HL-60 (cell line): Measurements from ENCODE around the gene SIRPD.

Experiments
- DNase-seq, 2 experiments: peaks; one replicate each; pipeline ENCODE4 v3.0.0-alpha.2; 2010 to 2020; ENCODE audit warnings: low read depth in 1 of 2, low spot score in 1 of 2
- H3K27ac ChIP-seq: fragments of 250-450 bp; sonication (Bioruptor Pico); replicated peaks from 2 replicates; pipeline ENCODE4 v1.5.1; 2020; ENCODE audit warnings: mild to moderate bottlenecking, moderate library complexity
- H3K27me3 ChIP-seq: fragments of 250-450 bp; sonication (Bioruptor Pico); 2 replicates; pipeline ENCODE4 v1.5.1; 2021; ENCODE audit warnings: mild to moderate bottlenecking, moderate library complexity; ENCODE audit not compliant: insufficient read depth, poor library complexity, severe bottlenecking
- H3K4me3 ChIP-seq: replicated peaks from 2 replicates; pipeline ENCODE4 v1.5.1; 2011; ENCODE audit warnings: mild to moderate bottlenecking, control low read depth, low read length; ENCODE audit not compliant: insufficient read depth
- CTCF ChIP-seq: IDR thresholded peaks from one replicate; pipeline ENCODE4 v1.5.1; 2011; ENCODE audit warnings: low read length, control low read depth, inconsistent platforms; ENCODE audit not compliant: insufficient read depth
- GABPA ChIP-seq: IDR thresholded peaks from 2 replicates; pipeline ENCODE4 v1.6.1; 2012; ENCODE audit warnings: low read depth
- POLR2AphosphoS5 ChIP-seq: IDR thresholded peaks from 2 replicates; pipeline ENCODE4 v1.6.1; 2012; ENCODE audit warnings: low read depth
- REST ChIP-seq: IDR thresholded peaks from 2 replicates; pipeline ENCODE4 v1.6.1; 2012; ENCODE audit warnings: low read depth; ENCODE audit not compliant: insufficient replicate concordance
- SPI1 ChIP-seq: IDR thresholded peaks from 2 replicates; pipeline ENCODE4 v1.6.1; 2012; ENCODE audit warnings: low read depth, mild to moderate bottlenecking, borderline replicate concordance

Gene SIRPD

GRCh38 chr20:1555952-1556351 lies 1.6 kb downstream of the SIRPD start:
- no peak for TF ChIP-seq SPI1
- TF ChIP-seq POLR2AphosphoS5 = no peak
- TF ChIP-seq CTCF = no peak
- no peak for TF ChIP-seq REST
- no peak for TF ChIP-seq GABPA
- Histone ChIP-seq H3K27ac (no peak overlapping the region), H3K4me3 (no peak overlapping the region), H3K27me3 (no peaks in the 10 kb centered on the region)
- DNase-seq = no peak

GRCh38 chr20:1539816-1540419 lies 17.6 kb downstream of the SIRPD start:
- no peak for DNase-seq
- H3K4me3 ChIP-seq = no peak overlapping the region
- TF ChIP-seq REST (no peak), CTCF (no peak), POLR2AphosphoS5 (no peak), SPI1 (no peak), GABPA (no peak)
- H3K27ac ChIP-seq = no peak overlapping the region
- H3K27me3 ChIP-seq = no peaks in the 10 kb centered on the region

GRCh38 chr20:1538655-1539054 lies 18.9 kb downstream of the SIRPD start:
- H3K4me3 ChIP-seq = no peak overlapping the region
- no peak for TF ChIP-seq CTCF
- no peak for TF ChIP-seq GABPA
- no peak for DNase-seq
- no peaks in the 10 kb centered on the region for H3K27me3 ChIP-seq
- peak overlapping the region; percentile 84 for H3K27ac ChIP-seq

- DNase-seq = peak; percentile 47 to 98
- no peaks in the 10 kb centered on the region for H3K27me3 ChIP-seq
- no peak overlapping the region for H3K4me3 ChIP-seq
- H3K27ac ChIP-seq = peak overlapping the region; percentile 84
- TF ChIP-seq GABPA (no peak), POLR2AphosphoS5 (peak; percentile 75), CTCF (no peak), SPI1 (peak; percentile 95), REST (no peak)
These were observed 19.8 kb downstream of the SIRPD start for GRCh38 chr20:1537731-1538058.
